AG09319 (cell line): ENCODE data around the gene TSKS.
"Not testable (repeated sequence)": the region's sequence is repeated elsewhere in the genome, so short reads cannot be mapped to it uniquely, and the experiment has no call there.

ENCODE experiments used
- DNase-seq: peaks from one replicate; pipeline ENCODE4 v3.0.0-alpha.2; 2010; ENCODE audit warnings: low read depth; ENCODE audit errors: extremely low read depth
- CTCF ChIP-seq: IDR thresholded peaks from 2 replicates; pipeline ENCODE4 v1.5.1; 2011; ENCODE audit warnings: low read depth, mild to moderate bottlenecking, inconsistent platforms, low read length, moderate library complexity

TSKS gene

GRCh38 chr19:49738268-49738667 lies 24.8 kb downstream of the TSKS start:
- DNase-seq = no peak
- TF ChIP-seq CTCF = no peak

- TF ChIP-seq CTCF = no peak
- DNase-seq = no peak
These were observed 32.9 kb downstream of the TSKS start for GRCh38 chr19:49730166-49730565.

GRCh38 chr19:49727217-49728030 lies 35.7 kb downstream of the TSKS start:
- DNase-seq = peak; percentile 23
- TF ChIP-seq CTCF = no peak

GRCh38 chr19:49719420-49719819 lies 43.7 kb downstream of the TSKS start:
- not testable (repeated sequence) for DNase-seq

- TF ChIP-seq CTCF = no peak
- no peak for DNase-seq
These were observed 44.1 kb downstream of the TSKS start for GRCh38 chr19:49718991-49719390.

GRCh38 chr19:49718511-49718910 lies 44.6 kb downstream of the TSKS start:
- no peak for DNase-seq
- no peak for TF ChIP-seq CTCF

- TF ChIP-seq CTCF = no peak
- no peak for DNase-seq
These were observed 47.0 kb downstream of the TSKS start for GRCh38 chr19:49716154-49716553.

- DNase-seq = no peak
- TF ChIP-seq CTCF = no peak
These were observed 49.8 kb downstream of the TSKS start for GRCh38 chr19:49713236-49713845.
